SK-N-SH (cell line): ENCODE results near the gene MARCHF4. TPM values are rescaled to one million over a fixed set of nuclear protein-coding genes. Genes with fewer than 3 reads are reported as not detected.

Experiments used
- CTCF ChIA-PET: fragments of 300-600, 350-600 bp; formaldehyde crosslinking; extraction: SDS; loops from one replicate; lab custom pipeline; 2021; lab: Yijun Ruan, JAX
- POLR2A ChIA-PET: fragments of 350-600 bp; sonication (Branson Sonifier 250); formaldehyde crosslinking; extraction: SDS; loops from one replicate; lab custom pipeline; 2020; ENCODE audit warnings: antibody characterized with exemption, inconsistent platforms; lab: Yijun Ruan, JAX
- DNase-seq: peaks from one replicate; pipeline ENCODE4 v3.0.0; 2012
- H2AFZ ChIP-seq: fragments of 200-600 bp; sonication (generic); 2 replicates; pipeline ENCODE4 v1.8.1; 2016; ENCODE audit warnings: antibody characterized with exemption, mild to moderate bottlenecking, low read depth
- H3F3A ChIP-seq: fragments of 200-600 bp; sonication (generic); replicated peaks from 2 replicates; pipeline ENCODE3; 2016; ENCODE audit warnings: antibody characterized with exemption, mild to moderate bottlenecking; ENCODE audit not compliant: insufficient read depth
- H3K27ac ChIP-seq, 2 experiments: fragments of 200-500 bp in 1 of 2; fragments of 200-600 bp in 1 of 2; sonication (Bioruptor generic) in 1 of 2; sonication (generic), shearing (Covaris generic) in 1 of 2; 2 replicates each; pipeline versions ENCODE4 v1.5.1 to v1.6.1; 2014 to 2016; ENCODE audit warnings: low read depth in 2 of 2, inconsistent platforms in 1 of 2, low read length in 1 of 2, mild to moderate bottlenecking in 1 of 2, mixed read lengths in 1 of 2
- H3K27me3 ChIP-seq: fragments of 200-600 bp; sonication (generic), shearing (Covaris generic); 2 replicates; pipeline ENCODE4 v1.6.1; 2016; ENCODE audit warnings: mixed run types; ENCODE audit not compliant: insufficient read depth
- H3K36me3 ChIP-seq, 2 experiments: fragments of 200-500 bp in 1 of 2; fragments of 200-600 bp in 1 of 2; sonication (Bioruptor generic) in 1 of 2; sonication (generic) in 1 of 2; replicated peaks in 1 of 2; 2 replicates each; pipeline versions ENCODE3 to v1.5.1; 2014 to 2016; ENCODE audit warnings: low read length in 1 of 2, mild to moderate bottlenecking in 1 of 2; ENCODE audit not compliant: insufficient read depth in 2 of 2, control insufficient read depth in 1 of 2
- H3K4me1 ChIP-seq, 2 experiments: fragments of 200-500 bp in 1 of 2; fragments of 200-600 bp in 1 of 2; sonication (Bioruptor generic) in 1 of 2; sonication (generic), shearing (Covaris generic) in 1 of 2; 2 replicates each; pipeline versions ENCODE4 v1.5.1 to v1.6.1; 2014 to 2016; ENCODE audit warnings: low read depth in 1 of 2, low read length in 1 of 2, mixed run types in 1 of 2; ENCODE audit not compliant: insufficient read depth in 2 of 2, control insufficient read depth in 1 of 2
- H3K4me2 ChIP-seq: fragments of 200-600 bp; sonication (generic), shearing (Covaris generic); 2 replicates; pipeline ENCODE4 v1.6.1; 2017; ENCODE audit warnings: mixed run types
- H3K4me3 ChIP-seq, 2 experiments: fragments of 200-500 bp in 1 of 2; fragments of 200-600 bp in 1 of 2; sonication (Bioruptor generic) in 1 of 2; sonication (generic), shearing (Covaris generic) in 1 of 2; 2 replicates each; pipeline versions ENCODE4 v1.5.1 to v1.8.1; 2014 to 2016; ENCODE audit warnings: low read depth in 2 of 2, inconsistent platforms in 1 of 2, low read length in 1 of 2, mild to moderate bottlenecking in 1 of 2, mixed read lengths in 1 of 2, moderate library complexity in 1 of 2
- H3K79me2 ChIP-seq: fragments of 200-600 bp; sonication (generic); 2 replicates; pipeline ENCODE4 v1.8.1; 2017; ENCODE audit warnings: mild to moderate bottlenecking; ENCODE audit not compliant: insufficient read depth
- H3K9ac ChIP-seq: fragments of 200-600 bp; sonication (generic); 2 replicates; pipeline ENCODE4 v1.6.1; 2017; ENCODE audit warnings: mixed run types
- H3K9me2 ChIP-seq: fragments of 200-600 bp; sonication (generic); 2 replicates; pipeline ENCODE4 v1.6.1; 2017; ENCODE audit warnings: mixed run types
- H3K9me3 ChIP-seq: fragments of 200-600 bp; sonication (generic); 2 replicates; pipeline ENCODE4 v1.6.1; 2017; ENCODE audit warnings: mixed run types, mild to moderate bottlenecking, moderate library complexity
- H4K20me1 ChIP-seq: fragments of 200-600 bp; sonication (generic); 2 replicates; pipeline ENCODE4 v1.6.1; 2017; ENCODE audit warnings: mild to moderate bottlenecking, mixed run types; ENCODE audit not compliant: insufficient read depth
- CHD2 ChIP-seq: fragments of 150-350 bp; IDR thresholded peaks from 2 replicates; pipeline ENCODE4 v1.6.1; 2018; ENCODE audit warnings: low read length; ENCODE audit not compliant: partially characterized antibody
- CTCF ChIP-seq: fragments of 200-600 bp; sonication (generic); IDR thresholded peaks from 2 replicates; pipeline ENCODE4 v1.6.1; 2017; ENCODE audit warnings: antibody characterized with exemption, mild to moderate bottlenecking, moderate library complexity
- ELF1 ChIP-seq: IDR thresholded peaks from 2 replicates; pipeline ENCODE4 v1.4.0; 2012
- GATA2 ChIP-seq: sonication (generic); formaldehyde crosslinking; IDR thresholded peaks from 2 replicates; pipeline ENCODE4 v1.5.0; 2020; ENCODE audit warnings: mild to moderate bottlenecking, missing genetic modification reagents
- RAD21 ChIP-seq: IDR thresholded peaks from 2 replicates; pipeline ENCODE4 v1.6.1; 2012; ENCODE audit warnings: mild to moderate bottlenecking, low read length
- RCOR1 ChIP-seq: fragments of 150-350 bp; IDR thresholded peaks from 2 replicates; pipeline ENCODE4 v1.6.1; 2017; ENCODE audit warnings: antibody characterized with exemption, low read length
- RFX5 ChIP-seq: IDR thresholded peaks from 2 replicates; pipeline ENCODE4 v1.6.1; 2012; ENCODE audit warnings: mild to moderate bottlenecking, improper control_type of control experiment, low read length
- SMC3 ChIP-seq: IDR thresholded peaks from 2 replicates; pipeline ENCODE4 v1.6.1; 2012; ENCODE audit warnings: low read depth, low read length, improper control_type of control experiment
- TAF1 ChIP-seq: IDR thresholded peaks from 2 replicates; pipeline ENCODE4 v1.6.1; 2012; ENCODE audit warnings: low read depth, mild to moderate bottlenecking, low read length, moderate library complexity, borderline replicate concordance
- WGBS: methylation state at CpG from one replicate; pipeline ENCODE4 v1.1.6; 2017; ENCODE audit warnings: low lambda C conversion rate; 5-methylcytosine and 5-hydroxymethylcytosine counted together
- polyA plus RNA-seq, 3 experiments: library from polyadenylated mRNA; depleted of rRNA; stranded (reverse); fragments of >200 nt; gene quantifications; 2 replicates each; pipeline ENCODE4 v1.2.3, GENCODE V29; 2012

MARCHF4 gene
- polyA plus RNA-seq, 1 of the 3 experiments (the other 2 are of a cell fraction): 7.6 TPM

GRCh38 chr2:216340280-216340631 lies 32.0 kb downstream of the MARCHF4 start:
- 88% methylated on average over 1 of the region's 1 CpG for WGBS
- Histone ChIP-seq H3K9me3 (no peaks in the 10 kb centered on the region), H3K27me3 (no peaks in the 10 kb centered on the region), H3K4me3 (no peak overlapping the region), H3K36me3 (no peaks in the 10 kb centered on the region), H3K9me2 (no peaks in the 10 kb centered on the region), H3K27ac (peak overlapping the region; percentile 57 to 78), H3K4me1 (peaks cover 30 to 39% of the 10 kb centered on the region in 2 experiments), H2AFZ (no peak overlapping the region), H3K9ac (peak overlapping the region; percentile 40; the same call in 1 of the 2 replicates), H3F3A (peaks cover 6% of the 10 kb centered on the region), H4K20me1 (no peaks in the 10 kb centered on the region), H3K4me2 (peak overlapping the region; percentile 49), H3K79me2 (peaks cover 67% of the 10 kb centered on the region)
- ChIA-PET POLR2A (no interaction called here), CTCF (interaction anchor here (1.0 to 1.4 kb wide), 2 partner anchors 13 to 37 kb away, joined by 3 to 4 read pairs; no protein-coding TSS in a partner anchor)
- TF ChIP-seq RFX5 (no peak), ELF1 (no peak), GATA2 (CRISPR knock-in tag) (no peak), SMC3 (no peak), RCOR1 (no peak), RAD21 (no peak)
- DNase-seq: no peak

GRCh38 chr2:216339456-216340279 lies 32.6 kb downstream of the MARCHF4 start:
- Histone ChIP-seq H3K4me2 (peak overlapping the region; percentile 49), H3K9me2 (no peaks in the 10 kb centered on the region), H3F3A (peaks cover 9% of the 10 kb centered on the region), H3K27ac (peak overlapping the region; percentile 57 to 78), H3K4me3 (no peak overlapping the region), H3K36me3 (no peaks in the 10 kb centered on the region), H3K9me3 (no peaks in the 10 kb centered on the region), H3K79me2 (peaks cover 68% of the 10 kb centered on the region), H2AFZ (0 out of 2 replicates have a peak overlapping the region, but pooled peaks have one; percentile 54), H3K4me1 (peaks cover 30 to 38% of the 10 kb centered on the region in 2 experiments), H4K20me1 (no peaks in the 10 kb centered on the region), H3K9ac (peak overlapping the region; percentile 40; the same call in 1 of the 2 replicates), H3K27me3 (no peaks in the 10 kb centered on the region)
- TF ChIP-seq CTCF (peak; percentile 32), CHD2 (peak; percentile 12), TAF1 (no peak)
- peak; percentile 59 for DNase-seq
- POLR2A ChIA-PET: no interaction called here
- CTCF ChIA-PET: interaction anchor here (1.0 to 1.4 kb wide), 2 partner anchors 12 to 36 kb away, joined by 3 to 4 read pairs; no protein-coding TSS in a partner anchor
- 77% methylated on average over 6 of the region's 7 CpGs for WGBS
